Sigmoid colon (tissue), 7 donors: ENCODE results near the gene AIMP1. TPM values are rescaled to one million over a fixed set of nuclear protein-coding genes. Genes with fewer than 3 reads are reported as not detected.

Experiments
- DNase-seq: peaks from one replicate; pipeline ENCODE4 v3.0.0-alpha.2; 2019
- H3K27ac ChIP-seq, 4 donors: fragments of 200-600 bp; sonication (generic); one replicate each; pipeline ENCODE4 v1.5.1; 2016 to 2019; ENCODE audit warnings: mild to moderate bottlenecking in 1 of 4
- H3K27me3 ChIP-seq, 3 donors: fragments of 200-600 bp; sonication (generic); one replicate each; pipeline ENCODE4 v1.5.1; 2019; ENCODE audit warnings: mild to moderate bottlenecking in 1 of 3
- H3K36me3 ChIP-seq, 4 donors: fragments of 200-600 bp; sonication (generic); one replicate each; pipeline ENCODE4 v1.5.1; 2016 to 2019
- H3K4me1 ChIP-seq, 4 donors: fragments of 200-600 bp; sonication (generic); one replicate each; pipeline ENCODE4 v1.5.1; 2017 to 2019
- H3K4me3 ChIP-seq, 4 donors: fragments of 200-600 bp; sonication (generic); one replicate each; pipeline ENCODE4 v1.5.1; 2017 to 2019; ENCODE audit warnings: mild to moderate bottlenecking in 2 of 4, moderate library complexity in 1 of 4
- H3K9me3 ChIP-seq, 4 donors: fragments of 200-600 bp in 3 of 4; sonication (generic) in 3 of 4; one replicate each; pipeline versions ENCODE4 v1.5.1 to v1.6.1; 2013 to 2019
- EP300 ChIP-seq, 4 donors: sonication (generic); formaldehyde crosslinking; IDR thresholded peaks; one replicate each; pipeline ENCODE4 v1.6.1; 2017; ENCODE audit warnings: antibody characterized with exemption in 4 of 4
- POLR2A ChIP-seq, 2 donors: fragments of 450-650 bp; IDR thresholded peaks; one replicate each; pipeline ENCODE4 v1.6.1; 2016; ENCODE audit warnings: antibody characterized with exemption in 2 of 2, mild to moderate bottlenecking in 2 of 2, moderate library complexity in 2 of 2
- POLR2AphosphoS5 ChIP-seq, 4 donors: sonication (generic); formaldehyde crosslinking; IDR thresholded peaks; one replicate each; pipeline ENCODE4 v1.6.1; 2017; ENCODE audit warnings: antibody characterized with exemption in 4 of 4
- WGBS, 2 donors: extraction: QIAGEN DNeasy Blood & Tissue Kit; methylation state at CpG; one replicate each; pipeline ENCODE4 v1.1.7; 2013; 5-methylcytosine and 5-hydroxymethylcytosine counted together
- intact Hi-C: fragments of 100-400 bp; cut with DNase I; formaldehyde crosslinking; loops from one replicate; pipeline ENCODE4 v1.15.1; 2023
- polyA plus RNA-seq, 3 donors: library from polyadenylated mRNA; stranded (reverse); fragments of 200-250 nt; gene quantifications; one replicate each; pipeline ENCODE4 v1.2.3, GENCODE V29; 2013
- total RNA-seq, 4 donors: library from RNA; depleted of rRNA; stranded (reverse); fragments of >200 nt; gene quantifications; one replicate each; pipeline ENCODE4 v1.1.0, GENCODE V29; 2016
- TF ChIP-seq, protein P1 (sequence below), 4 experiments: fragments of 450-650 bp in 3 of 4; fragments of 200-600 bp in 1 of 4; IDR thresholded peaks; one replicate each; pipeline ENCODE4 v1.5.1; 2016 to 2019; ENCODE audit warnings: antibody characterized with exemption in 4 of 4, mild to moderate bottlenecking in 3 of 4, moderate library complexity in 2 of 4
- donor health status: healthy with polysubstance abuse.
- donor health status: Bipolar disorder and iron deficiency.
- donor health status: healthy.

Gene AIMP1
- total and polyA plus RNA-seq, 7 donors, result 24.4 to 36.0 (median 29.6) TPM

DNA sequence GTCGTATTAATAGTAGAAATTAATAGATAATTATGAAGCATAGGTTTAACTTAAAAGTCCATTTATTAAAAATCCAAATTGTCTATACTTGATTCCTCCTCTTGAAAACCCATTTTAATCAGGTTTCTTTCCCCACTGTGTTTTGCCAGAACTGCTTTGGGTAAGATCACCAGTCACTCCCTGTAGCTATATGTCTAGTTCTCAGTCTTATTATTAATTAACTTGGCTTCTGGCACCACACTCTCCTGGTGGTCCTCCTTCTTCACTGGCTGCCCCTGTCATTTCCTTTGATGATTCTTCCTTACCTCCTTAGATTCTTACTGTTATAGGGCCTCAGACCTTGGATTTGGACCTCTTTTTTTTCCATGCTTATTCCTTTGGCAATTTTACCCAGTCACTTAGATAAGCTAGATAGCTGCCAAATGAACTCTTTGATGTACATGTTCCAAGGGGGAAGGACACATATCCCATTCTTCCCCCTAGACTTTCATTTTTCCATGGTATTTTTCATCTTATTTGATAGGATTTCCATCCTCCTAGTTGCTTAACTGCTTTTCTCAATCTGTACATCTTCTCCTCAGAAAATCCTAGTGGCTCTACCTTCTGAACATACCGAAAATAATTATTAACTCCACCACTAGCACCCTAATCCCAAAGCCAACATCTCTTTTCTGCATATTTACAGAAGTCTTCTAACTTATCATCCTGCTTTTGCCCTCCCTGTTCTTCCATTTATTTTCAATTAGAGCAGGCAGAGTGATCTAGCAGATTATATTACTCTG is 27.7 kb downstream of the AIMP1 start:
- H3K4me3 ChIP-seq, result no peak overlapping the region
- peaks cover 0 to 8% (median 4%) of the 10 kb centered on the region in 4 donors for H3K4me1 ChIP-seq
- DNase-seq, result no peak
- H3K27me3 ChIP-seq, result no peaks in the 10 kb centered on the region
- TF ChIP-seq POLR2AphosphoS5 (IDR thresholded peaks at IDR 0.05) (no peak), POLR2A (IDR thresholded peaks at IDR 0.05) (no peak), EP300 (IDR thresholded peaks at IDR 0.05) (no peak)
- TF ChIP-seq, protein P1, sequence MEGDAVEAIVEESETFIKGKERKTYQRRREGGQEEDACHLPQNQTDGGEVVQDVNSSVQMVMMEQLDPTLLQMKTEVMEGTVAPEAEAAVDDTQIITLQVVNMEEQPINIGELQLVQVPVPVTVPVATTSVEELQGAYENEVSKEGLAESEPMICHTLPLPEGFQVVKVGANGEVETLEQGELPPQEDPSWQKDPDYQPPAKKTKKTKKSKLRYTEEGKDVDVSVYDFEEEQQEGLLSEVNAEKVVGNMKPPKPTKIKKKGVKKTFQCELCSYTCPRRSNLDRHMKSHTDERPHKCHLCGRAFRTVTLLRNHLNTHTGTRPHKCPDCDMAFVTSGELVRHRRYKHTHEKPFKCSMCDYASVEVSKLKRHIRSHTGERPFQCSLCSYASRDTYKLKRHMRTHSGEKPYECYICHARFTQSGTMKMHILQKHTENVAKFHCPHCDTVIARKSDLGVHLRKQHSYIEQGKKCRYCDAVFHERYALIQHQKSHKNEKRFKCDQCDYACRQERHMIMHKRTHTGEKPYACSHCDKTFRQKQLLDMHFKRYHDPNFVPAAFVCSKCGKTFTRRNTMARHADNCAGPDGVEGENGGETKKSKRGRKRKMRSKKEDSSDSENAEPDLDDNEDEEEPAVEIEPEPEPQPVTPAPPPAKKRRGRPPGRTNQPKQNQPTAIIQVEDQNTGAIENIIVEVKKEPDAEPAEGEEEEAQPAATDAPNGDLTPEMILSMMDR (IDR thresholded peaks at IDR 0.05), result no peak
- H3K36me3 ChIP-seq, result peaks cover 8 to 36% (median 14%) of the 10 kb centered on the region in 4 donors
- H3K27ac ChIP-seq, result no peak overlapping the region
- 92 to 98% methylated on average over 2 of the region's 2 CpGs for WGBS, 2 donors
- no peaks in the 10 kb centered on the region for H3K9me3 ChIP-seq
- intact Hi-C loops, result no loop called here

DNA sequence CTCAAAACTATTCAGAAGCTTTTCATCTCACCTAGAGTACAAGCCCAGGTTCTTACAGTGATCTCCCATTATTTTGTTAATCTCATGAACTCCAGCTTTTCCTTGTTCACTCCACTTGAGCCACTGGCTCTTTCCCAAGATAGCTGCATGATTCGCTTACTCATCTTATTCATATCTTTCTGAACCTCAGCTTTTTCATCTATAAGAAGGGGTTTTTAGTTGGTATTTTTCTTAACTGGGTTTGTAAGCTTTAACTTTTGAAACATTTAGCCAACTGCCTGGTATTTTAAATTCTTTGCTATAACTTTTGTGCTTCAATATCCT is 28.3 kb downstream of the AIMP1 start:
- Histone ChIP-seq H3K27ac (no peak overlapping the region), H3K27me3 (no peaks in the 10 kb centered on the region), H3K9me3 (no peaks in the 10 kb centered on the region), H3K4me3 (no peak overlapping the region), H3K4me1 (peaks cover 0 to 8% (median 4%) of the 10 kb centered on the region in 4 donors), H3K36me3 (peaks cover 8 to 37% (median 14%) of the 10 kb centered on the region in 4 donors)
- WGBS, 2 donors, result 92 to 99% methylated on average over 1 of the region's 1 CpG
- TF ChIP-seq, protein P1 (IDR thresholded peaks at IDR 0.05), result no peak
- TF ChIP-seq POLR2A (IDR thresholded peaks at IDR 0.05) (no peak), POLR2AphosphoS5 (IDR thresholded peaks at IDR 0.05) (no peak), EP300 (IDR thresholded peaks at IDR 0.05) (no peak)
- no peak for DNase-seq
- intact Hi-C loops, result no loop called here

DNA sequence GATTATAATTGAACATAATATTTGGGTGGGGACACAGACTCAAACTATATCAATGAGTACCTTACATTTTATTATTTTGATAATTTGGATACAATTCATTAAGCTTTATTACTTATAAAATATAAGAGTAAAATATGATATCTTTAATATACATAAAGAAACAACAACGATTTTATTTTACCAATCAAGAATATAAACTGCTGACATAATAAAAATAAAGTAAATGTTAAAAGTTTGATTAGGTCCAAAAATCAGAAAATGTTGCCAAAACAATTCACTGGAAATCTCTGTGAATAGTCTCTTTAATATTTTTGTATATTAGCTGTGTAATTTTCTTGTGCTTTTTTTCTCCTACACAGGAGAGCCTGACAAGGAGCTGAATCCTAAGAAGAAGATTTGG is 30.8 kb downstream of the AIMP1 start:
- no peak for DNase-seq
- H3K36me3 ChIP-seq, result peaks cover 8 to 43% (median 17%) of the 10 kb centered on the region in 4 donors
- H3K4me3 ChIP-seq, result no peak overlapping the region
- TF ChIP-seq POLR2AphosphoS5 (IDR thresholded peaks at IDR 0.05), result no peak
- TF ChIP-seq, protein P1 (IDR thresholded peaks at IDR 0.05), result no peak
- TF ChIP-seq EP300 (IDR thresholded peaks at IDR 0.05), result no peak
- TF ChIP-seq POLR2A (IDR thresholded peaks at IDR 0.05), result no peak
- peaks cover 0 to 8% (median 4%) of the 10 kb centered on the region in 4 donors for H3K4me1 ChIP-seq
- no peaks in the 10 kb centered on the region for H3K27me3 ChIP-seq
- no peaks in the 10 kb centered on the region for H3K9me3 ChIP-seq
- intact Hi-C loops, result no loop called here
- 87 to 94% methylated on average over 1 of the region's 1 CpG for WGBS, 2 donors
- no peak overlapping the region for H3K27ac ChIP-seq

DNA sequence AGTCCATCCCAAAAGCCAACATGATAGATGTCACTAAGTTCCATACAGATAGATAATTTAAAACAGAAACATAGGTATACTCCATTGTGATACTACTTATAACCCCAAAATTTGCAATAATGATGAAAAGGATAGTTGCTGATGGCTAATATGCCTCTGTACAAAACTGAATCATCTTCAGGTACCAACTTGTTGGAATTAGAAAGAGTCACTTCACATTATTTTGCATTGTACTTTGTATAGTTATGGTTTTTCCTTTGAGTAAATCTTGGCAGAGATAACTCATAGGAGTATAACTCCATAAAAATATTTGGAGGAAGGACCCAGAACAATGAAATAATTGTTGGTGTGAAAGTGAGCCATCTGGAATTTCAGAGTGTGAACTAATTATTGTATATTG is 34.7 kb downstream of the AIMP1 start:
- no peak for DNase-seq
- Histone ChIP-seq H3K27ac (no peak overlapping the region), H3K4me1 (no peaks in the 10 kb centered on the region), H3K9me3 (no peaks in the 10 kb centered on the region), H3K27me3 (no peaks in the 10 kb centered on the region), H3K36me3 (peaks cover 8 to 34% (median 17%) of the 10 kb centered on the region in 4 donors), H3K4me3 (no peak overlapping the region)
- intact Hi-C loops, result no loop called here
- TF ChIP-seq POLR2AphosphoS5 (IDR thresholded peaks at IDR 0.05) (no peak), EP300 (IDR thresholded peaks at IDR 0.05) (no peak), POLR2A (IDR thresholded peaks at IDR 0.05) (no peak)
- TF ChIP-seq, protein P1 (IDR thresholded peaks at IDR 0.05), result no peak
